Natural killer cell (primary cell): ENCODE measurements around the gene VASN. TPM values are rescaled to one million over a fixed set of nuclear protein-coding genes. Genes with fewer than 3 reads are reported as not detected.
"Not testable (repeated sequence)": the region's sequence is repeated elsewhere in the genome, so short reads cannot be mapped to it uniquely, and the experiment has no call there.

ENCODE experiments used
- ATAC-seq, 3 donors: fragments of 150-1000 bp in 2 of 3; fragments of 200-7000 bp in 1 of 3; cut with Tn5 transposase; 1 replicate in 1 of 3; 2 replicates in 2 of 3; pipeline ENCODE4 v1.10.0; 2021; ENCODE audit warnings: mild to moderate bottlenecking in 2 of 3, moderate library complexity in 2 of 3
- DNase-seq, 2 donors: peaks; one replicate each; pipeline versions ENCODE4 v3.0.0 to v3.0.0-alpha.2; 2013 to 2021; ENCODE audit warnings: mixed read lengths in 1 of 2
- H3K27ac ChIP-seq: one replicate; pipeline ENCODE4 v1.5.1; 2013; ENCODE audit warnings: mild to moderate bottlenecking, low read length
- H3K27me3 ChIP-seq: one replicate; pipeline ENCODE4 v1.6.1; 2013; ENCODE audit warnings: low read length; ENCODE audit not compliant: control insufficient read depth, insufficient read depth
- H3K36me3 ChIP-seq: one replicate; pipeline ENCODE4 v1.6.1; 2013; ENCODE audit warnings: low read length; ENCODE audit not compliant: control insufficient read depth, insufficient read depth
- H3K4me1 ChIP-seq: one replicate; pipeline ENCODE4 v1.6.1; 2013; ENCODE audit warnings: low read length; ENCODE audit not compliant: control insufficient read depth, insufficient read depth
- H3K4me3 ChIP-seq: one replicate; pipeline ENCODE4 v1.5.1; 2013; ENCODE audit warnings: low read length
- H3K9me3 ChIP-seq: one replicate; pipeline ENCODE4 v1.6.1; 2013; ENCODE audit warnings: low read length; ENCODE audit not compliant: control insufficient read depth, insufficient read depth
- H3K27ac Mint-ChIP-seq, 2 donors: one replicate each; pipeline ENCODE4 v1.8.0; 2022; ENCODE audit warnings: mild to moderate bottlenecking in 2 of 2, mixed read lengths in 2 of 2, moderate library complexity in 1 of 2
- H3K27me3 Mint-ChIP-seq, 2 donors: one replicate each; pipeline ENCODE4 v1.8.0; 2022; ENCODE audit warnings: low read depth in 2 of 2, mixed read lengths in 2 of 2
- H3K36me3 Mint-ChIP-seq: one replicate; pipeline ENCODE4 v1.8.0; 2022; ENCODE audit warnings: mixed read lengths
- H3K4me1 Mint-ChIP-seq, 2 donors: one replicate each; pipeline ENCODE4 v1.8.0; 2022; ENCODE audit warnings: mixed read lengths in 2 of 2
- H3K4me3 Mint-ChIP-seq: one replicate; pipeline ENCODE4 v1.8.0; 2022; ENCODE audit warnings: mild to moderate bottlenecking, moderate library complexity, mixed read lengths
- H3K9me3 Mint-ChIP-seq, 2 donors: one replicate each; pipeline ENCODE4 v1.8.0; 2022; ENCODE audit warnings: mixed read lengths in 2 of 2
- CTCF ChIP-seq: fragments of 200-600 bp; IDR thresholded peaks from one replicate; pipeline ENCODE4 v1.8.0; 2022; ENCODE audit warnings: antibody characterized with exemption
- WGBS: methylation state at CpG from one replicate; pipeline ENCODE4 v1.1.7; 2013; ENCODE audit warnings: missing lambda C conversion rate; ENCODE audit not compliant: insufficient coverage; 5-methylcytosine and 5-hydroxymethylcytosine counted together
- intact Hi-C: fragments of 100-400 bp; cut with micrococcal nuclease; formaldehyde crosslinking; loops from one replicate; pipeline ENCODE4 v1.14.2; 2022
- total RNA-seq, 4 donors: library from RNA; stranded (reverse); fragments of 120-200 nt in 1 of 4; gene quantifications; one replicate each; pipeline versions ENCODE4 v1.2.3 to v1.2.4, GENCODE V29; 2013 to 2022

The VASN gene
- total RNA-seq, 3 donors from 2014 or later (not counting 1 experiment from before 2014, with no cell fraction given) = 0.35 to 0.93 (median 0.78) TPM

- no peaks in the 10 kb centered on the region for H3K36me3 Mint-ChIP-seq
- peaks cover 0 to 2% of the 10 kb centered on the region in 2 donors for H3K27me3 Mint-ChIP-seq
- peaks cover 0 to 2% of the 10 kb centered on the region in 2 donors for H3K4me1 Mint-ChIP-seq
- H3K9me3 ChIP-seq = no peaks in the 10 kb centered on the region
- H3K4me3 Mint-ChIP-seq = no peak overlapping the region
- peaks cover 7% of the 10 kb centered on the region for H3K4me1 ChIP-seq
- 53% methylated on average over 9 of the region's 9 CpGs for WGBS
- H3K27ac Mint-ChIP-seq = no peak overlapping the region
- no peaks in the 10 kb centered on the region for H3K36me3 ChIP-seq
- no peak overlapping the region for H3K27ac ChIP-seq
- TF ChIP-seq CTCF = no peak
- no peaks in the 10 kb centered on the region for H3K9me3 Mint-ChIP-seq
- DNase-seq (no peak), ATAC-seq (no peak)
- intact Hi-C loops = no loop called here
- H3K4me3 ChIP-seq = no peak overlapping the region
- peaks cover 4% of the 10 kb centered on the region for H3K27me3 ChIP-seq
These were observed 38.4 kb upstream of the VASN start for GRCh38 chr16:4333308-4333638.

DNA sequence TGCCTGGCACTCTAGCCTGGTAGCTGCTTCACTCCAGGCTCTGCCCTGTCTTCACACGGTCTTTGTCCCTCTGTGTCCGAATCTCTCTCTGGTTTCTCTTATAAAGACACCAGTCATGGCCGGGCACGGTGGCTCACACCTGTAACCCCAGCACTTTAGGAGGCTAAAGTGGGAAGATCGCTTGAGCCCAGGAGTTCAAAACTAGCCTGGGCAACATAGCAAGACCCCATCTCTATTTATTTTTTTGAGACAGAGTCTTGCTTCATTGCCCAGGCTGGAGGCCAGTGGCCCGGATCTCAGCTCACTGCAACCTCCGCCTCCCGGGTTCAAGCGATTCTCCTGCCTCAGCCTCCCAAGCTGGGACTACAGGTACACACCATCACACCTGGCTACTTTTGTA is 37.9 kb upstream of the VASN start:
- H3K27me3 ChIP-seq, H3K4me3 ChIP-seq, H3K36me3 ChIP-seq, ATAC-seq, DNase-seq, H3K27ac ChIP-seq, H3K27ac Mint-ChIP-seq, H3K9me3 Mint-ChIP-seq, intact Hi-C loops, H3K9me3 ChIP-seq, H3K4me3 Mint-ChIP-seq, H3K4me1 ChIP-seq, H3K27me3 Mint-ChIP-seq, H3K4me1 Mint-ChIP-seq, H3K36me3 Mint-ChIP-seq: not testable (repeated sequence)
- 94% methylated on average over 9 of the region's 9 CpGs for WGBS

DNA sequence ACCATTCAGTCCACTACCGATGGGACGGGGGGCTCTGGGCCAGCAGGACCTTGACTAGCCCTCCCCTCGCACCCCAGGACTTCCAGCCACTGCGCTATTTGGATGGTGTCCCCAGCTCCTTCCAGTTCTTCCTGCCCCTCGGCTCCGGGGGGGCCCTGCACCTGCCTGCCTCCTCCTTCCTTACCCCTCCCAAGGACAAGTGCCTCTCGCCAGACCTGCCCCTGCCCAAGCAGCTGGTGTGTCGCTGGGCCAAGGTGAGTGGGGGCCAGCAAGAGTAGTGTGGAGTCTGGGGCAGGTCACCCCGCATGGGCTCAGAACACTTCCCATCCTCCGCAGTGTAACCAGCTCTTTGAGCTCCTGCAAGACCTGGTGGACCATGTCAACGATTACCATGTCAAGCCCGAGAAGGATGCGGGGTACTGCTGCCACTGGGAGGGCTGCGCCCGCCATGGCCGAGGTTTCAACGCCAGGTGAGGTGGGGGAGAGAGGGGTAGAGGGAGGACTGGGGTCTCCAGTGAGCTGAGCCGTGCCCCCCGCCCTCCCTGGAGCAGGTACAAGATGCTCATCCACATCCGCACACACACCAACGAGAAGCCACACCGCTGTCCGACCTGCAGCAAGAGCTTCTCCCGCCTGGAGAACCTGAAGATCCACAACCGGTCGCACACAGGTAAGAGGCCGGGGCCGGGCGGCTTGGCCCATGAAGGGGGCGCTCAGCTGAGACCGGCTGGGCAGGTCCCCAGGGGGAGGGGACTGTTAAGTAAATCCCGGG is 36.7 kb upstream of the VASN start:
- Histone ChIP-seq H3K27ac (no peak overlapping the region), H3K4me3 (no peak overlapping the region), H3K4me1 (no peaks in the 10 kb centered on the region), H3K36me3 (peaks cover 9% of the 10 kb centered on the region), H3K9me3 (no peaks in the 10 kb centered on the region), H3K27me3 (no peaks in the 10 kb centered on the region)
- H3K36me3 Mint-ChIP-seq = no peaks in the 10 kb centered on the region
- no peak overlapping the region for H3K4me3 Mint-ChIP-seq
- no peaks in the 10 kb centered on the region for H3K9me3 Mint-ChIP-seq
- no peak for TF ChIP-seq CTCF
- 93% methylated on average over 32 of the region's 32 CpGs for WGBS
- intact Hi-C loops = no loop called here
- no peaks in the 10 kb centered on the region for H3K4me1 Mint-ChIP-seq
- ATAC-seq (no peak), DNase-seq (no peak)
- no peak overlapping the region for H3K27ac Mint-ChIP-seq
- no peaks in the 10 kb centered on the region for H3K27me3 Mint-ChIP-seq

GRCh38 chr16:4336701-4337539 is 34.7 kb upstream of the VASN start:
- H3K9me3 Mint-ChIP-seq = no peaks in the 10 kb centered on the region
- no peak overlapping the region for H3K4me3 Mint-ChIP-seq
- Histone ChIP-seq H3K36me3 (peaks cover 22% of the 10 kb centered on the region), H3K9me3 (no peaks in the 10 kb centered on the region), H3K27me3 (no peaks in the 10 kb centered on the region), H3K4me1 (no peaks in the 10 kb centered on the region), H3K4me3 (no peak overlapping the region), H3K27ac (no peak overlapping the region)
- no peaks in the 10 kb centered on the region for H3K27me3 Mint-ChIP-seq
- no peaks in the 10 kb centered on the region for H3K4me1 Mint-ChIP-seq
- WGBS = 92% methylated on average over 34 of the region's 41 CpGs
- no peak overlapping the region for H3K27ac Mint-ChIP-seq
- intact Hi-C loops = no loop called here
- no peak for TF ChIP-seq CTCF
- ATAC-seq (no peak), DNase-seq (no peak)
- no peaks in the 10 kb centered on the region for H3K36me3 Mint-ChIP-seq
